HCT116 (cell line): Measurements from ENCODE around the gene FGF1. TPM values are rescaled to one million over a fixed set of nuclear protein-coding genes. Genes with fewer than 3 reads are reported as not detected.

ENCODE experiments used
- ATAC-seq: fragments of 200-7000 bp; cut with Tn5 transposase; 2 replicates; pipeline ENCODE4 v1.9.1; 2020; ENCODE audit warnings: mild to moderate bottlenecking, moderate library complexity
- BruUV-seq: library from RNA; stranded (reverse); fragments of 400-500 nt; replicated peaks from 2 replicates; lab custom pipeline; 2021; lab: Mats Ljungman, UMichigan
- CTCF ChIA-PET: fragments of 300-600 bp; sonication (Branson Sonifier 250); formaldehyde crosslinking; loops from one replicate; lab custom pipeline; 2021; ENCODE audit warnings: antibody characterized with exemption; lab: Charles Lee
- POLR2A ChIA-PET: fragments of 300-600, 350-600 bp; sonication (Branson Sonifier 250); formaldehyde crosslinking; loops from one replicate; lab custom pipeline; 2021; ENCODE audit warnings: antibody characterized with exemption; lab: Charles Lee
- RAD21 ChIA-PET, 2 experiments: fragments of 300-600 bp; sonication (Branson Sonifier 250); formaldehyde crosslinking; loops; one replicate each; lab custom pipeline; 2023; ENCODE audit warnings: low total read pairs in 2 of 2; ENCODE audit not compliant: uncharacterized antibody in 2 of 2, unreplicated experiment in 2 of 2, low non-redundant PET in 1 of 2; lab: Charles Lee
- DNase-seq: peaks from one replicate; pipeline ENCODE4 v3.0.0-alpha.2; 2010; ENCODE audit warnings: low read depth, low spot score
- H2AFZ ChIP-seq: fragments of 200-600 bp; shearing (Covaris generic), sonication (generic); 2 replicates; pipeline ENCODE4 v1.6.1; 2017; ENCODE audit warnings: low read depth, mixed run types, mixed read lengths, antibody characterized with exemption, low read length; ENCODE audit not compliant: poor library complexity, severe bottlenecking
- H3K27ac ChIP-seq: 2 replicates; pipeline ENCODE4 v1.5.1; 2012; ENCODE audit warnings: low read depth, low read length
- H3K27me3 ChIP-seq: fragments of 200-600 bp; sonication (generic); 2 replicates; pipeline ENCODE4 v1.6.1; 2016; ENCODE audit warnings: mixed run types, low read length, mixed read lengths; ENCODE audit not compliant: insufficient read depth
- H3K36me3 ChIP-seq, 2 experiments: fragments of 200-500 bp in 1 of 2; fragments of 200-600 bp in 1 of 2; sonication (Bioruptor generic) in 1 of 2; sonication (generic) in 1 of 2; 2 replicates each; pipeline versions ENCODE4 v1.5.1 to v1.6.1; 2014 to 2016; ENCODE audit warnings: low read length in 2 of 2, inconsistent platforms in 1 of 2, mixed read lengths in 1 of 2, mixed run types in 1 of 2; ENCODE audit not compliant: insufficient read depth in 2 of 2, control insufficient read depth in 1 of 2
- H3K4me1 ChIP-seq, 2 experiments: fragments of 200-600 bp in 1 of 2; sonication (generic) in 1 of 2; 2 replicates each; pipeline versions ENCODE4 v1.5.1 to v1.6.1; 2012 to 2017; ENCODE audit warnings: low read length in 2 of 2, inconsistent platforms in 1 of 2, mild to moderate bottlenecking in 1 of 2, mixed read lengths in 1 of 2, mixed run types in 1 of 2, moderate library complexity in 1 of 2; ENCODE audit not compliant: insufficient read depth in 2 of 2, control insufficient read depth in 1 of 2
- H3K4me2 ChIP-seq: fragments of 200-600 bp; sonication (generic); 2 replicates; pipeline ENCODE4 v1.6.1; 2017; ENCODE audit warnings: mixed run types, low read length, mixed read lengths
- H3K4me3 ChIP-seq, 2 experiments: fragments of 200-600 bp in 1 of 2; sonication (generic) in 1 of 2; replicated peaks in 1 of 2; 2 replicates each; pipeline ENCODE4 v1.5.1; 2011 to 2016; ENCODE audit warnings: low read length in 2 of 2, control low read depth in 1 of 2, low read depth in 1 of 2, mild to moderate bottlenecking in 1 of 2, mixed read lengths in 1 of 2, mixed run types in 1 of 2
- H3K79me2 ChIP-seq: fragments of 200-600 bp; sonication (generic); 2 replicates; pipeline ENCODE4 v1.6.1; 2017; ENCODE audit warnings: mild to moderate bottlenecking, mixed run types, low read length, moderate library complexity, mixed read lengths; ENCODE audit not compliant: insufficient read depth
- H3K9ac ChIP-seq: fragments of 200-600 bp; sonication (generic); 2 replicates; pipeline ENCODE4 v1.6.1; 2016; ENCODE audit warnings: low read length, mixed read lengths
- H3K9me2 ChIP-seq: fragments of 200-600 bp; sonication (generic), shearing (Covaris generic); 2 replicates; pipeline ENCODE4 v1.6.1; 2017; ENCODE audit warnings: mixed run types, mild to moderate bottlenecking, moderate library complexity; ENCODE audit not compliant: insufficient read depth
- H3K9me3 ChIP-seq, 2 experiments: fragments of 200-500 bp in 1 of 2; fragments of 200-600 bp in 1 of 2; sonication (Bioruptor generic) in 1 of 2; sonication (generic) in 1 of 2; 2 replicates each; pipeline ENCODE4 v1.6.1; 2014 to 2017; ENCODE audit warnings: low read length in 2 of 2, mixed read lengths in 2 of 2, inconsistent platforms in 1 of 2, low read depth in 1 of 2, mild to moderate bottlenecking in 1 of 2, mixed run types in 1 of 2, moderate library complexity in 1 of 2; ENCODE audit not compliant: control insufficient read depth in 1 of 2, insufficient read depth in 1 of 2
- H4K20me1 ChIP-seq: fragments of 200-600 bp; sonication (generic), shearing (Covaris generic); 2 replicates; pipeline ENCODE4 v1.6.1; 2017; ENCODE audit warnings: mixed run types, mild to moderate bottlenecking, moderate library complexity; ENCODE audit not compliant: insufficient read depth
- CBX3 ChIP-seq: IDR thresholded peaks from 2 replicates; pipeline ENCODE4 v1.6.1; 2012; ENCODE audit warnings: low read depth
- CEBPB ChIP-seq: IDR thresholded peaks from 2 replicates; pipeline ENCODE4 v1.6.1; 2012; ENCODE audit warnings: low read depth
- EZH2 ChIP-seq: fragments of 200-600 bp; sonication (generic); IDR thresholded peaks from 2 replicates; pipeline ENCODE4 v1.6.1; 2017; ENCODE audit warnings: antibody characterized with exemption, mixed run types
- EZH2phosphoT487 ChIP-seq: fragments of 200-600 bp; IDR thresholded peaks from 2 replicates; pipeline ENCODE4 v1.6.1; 2018; ENCODE audit warnings: antibody characterized with exemption, borderline replicate concordance
- POLR2AphosphoS5 ChIP-seq: IDR thresholded peaks from 2 replicates; pipeline ENCODE4 v1.6.1; 2011; ENCODE audit warnings: mild to moderate bottlenecking, low read depth, low read length, moderate library complexity
- RAD21 ChIP-seq: IDR thresholded peaks from 2 replicates; pipeline ENCODE4 v1.6.1; 2012; ENCODE audit warnings: low read depth, mild to moderate bottlenecking
- SP1 ChIP-seq: IDR thresholded peaks from 2 replicates; pipeline ENCODE4 v1.6.1; 2012; ENCODE audit warnings: low read depth
- ZFX ChIP-seq: fragments of 450-650 bp; IDR thresholded peaks from 2 replicates; pipeline ENCODE4 v1.6.1; 2017
- ZNF274 ChIP-seq: fragments of 200-500 bp; sonication (Bioruptor generic); IDR thresholded peaks from 2 replicates; pipeline ENCODE4 v1.6.1; 2014; ENCODE audit warnings: mild to moderate bottlenecking, low read depth, low read length, inconsistent platforms
- intact Hi-C: fragments of 100-400 bp; cut with micrococcal nuclease; formaldehyde crosslinking; loops from 2 replicates; pipeline ENCODE4 v1.10.0; 2022
- total RNA-seq: library from RNA; stranded (reverse); gene quantifications from one replicate; pipeline ENCODE4 v1.2.1, GENCODE V29; 2021; ENCODE audit not compliant: unreplicated experiment
- TF ChIP-seq, protein P1 (sequence below): IDR thresholded peaks from 2 replicates; pipeline ENCODE4 v1.6.1; 2012; ENCODE audit warnings: low read depth
- TF ChIP-seq, protein P2 (sequence below): IDR thresholded peaks from 2 replicates; pipeline ENCODE4 v1.6.1; 2011; ENCODE audit warnings: mild to moderate bottlenecking, low read length, moderate library complexity; ENCODE audit not compliant: insufficient replicate concordance; ENCODE audit errors: extremely low read depth

The FGF1 gene
- total RNA-seq, 1 experiment from 2014 or later = not detected

DNA sequence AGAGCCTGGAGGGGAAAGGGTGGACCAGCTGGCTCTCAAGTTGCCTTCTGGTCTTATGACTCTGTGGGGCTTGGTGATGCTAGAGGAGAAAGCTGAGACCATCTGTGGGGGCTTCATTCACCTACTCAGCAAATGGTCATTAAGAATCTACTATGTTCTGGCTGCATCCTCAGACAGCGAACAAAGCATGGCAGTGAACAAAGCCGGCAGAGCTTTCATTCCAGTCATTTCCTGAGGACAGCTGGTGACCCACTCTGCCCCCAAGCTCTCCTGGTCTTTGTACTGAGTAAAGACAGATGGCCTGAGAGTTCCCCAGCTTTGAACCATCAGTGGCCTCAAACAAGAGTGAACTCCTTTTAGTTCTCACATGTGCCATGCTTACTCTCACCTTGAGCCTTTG lies 48.0 kb downstream of the FGF1 start (continued):
- TF ChIP-seq, protein P1, sequence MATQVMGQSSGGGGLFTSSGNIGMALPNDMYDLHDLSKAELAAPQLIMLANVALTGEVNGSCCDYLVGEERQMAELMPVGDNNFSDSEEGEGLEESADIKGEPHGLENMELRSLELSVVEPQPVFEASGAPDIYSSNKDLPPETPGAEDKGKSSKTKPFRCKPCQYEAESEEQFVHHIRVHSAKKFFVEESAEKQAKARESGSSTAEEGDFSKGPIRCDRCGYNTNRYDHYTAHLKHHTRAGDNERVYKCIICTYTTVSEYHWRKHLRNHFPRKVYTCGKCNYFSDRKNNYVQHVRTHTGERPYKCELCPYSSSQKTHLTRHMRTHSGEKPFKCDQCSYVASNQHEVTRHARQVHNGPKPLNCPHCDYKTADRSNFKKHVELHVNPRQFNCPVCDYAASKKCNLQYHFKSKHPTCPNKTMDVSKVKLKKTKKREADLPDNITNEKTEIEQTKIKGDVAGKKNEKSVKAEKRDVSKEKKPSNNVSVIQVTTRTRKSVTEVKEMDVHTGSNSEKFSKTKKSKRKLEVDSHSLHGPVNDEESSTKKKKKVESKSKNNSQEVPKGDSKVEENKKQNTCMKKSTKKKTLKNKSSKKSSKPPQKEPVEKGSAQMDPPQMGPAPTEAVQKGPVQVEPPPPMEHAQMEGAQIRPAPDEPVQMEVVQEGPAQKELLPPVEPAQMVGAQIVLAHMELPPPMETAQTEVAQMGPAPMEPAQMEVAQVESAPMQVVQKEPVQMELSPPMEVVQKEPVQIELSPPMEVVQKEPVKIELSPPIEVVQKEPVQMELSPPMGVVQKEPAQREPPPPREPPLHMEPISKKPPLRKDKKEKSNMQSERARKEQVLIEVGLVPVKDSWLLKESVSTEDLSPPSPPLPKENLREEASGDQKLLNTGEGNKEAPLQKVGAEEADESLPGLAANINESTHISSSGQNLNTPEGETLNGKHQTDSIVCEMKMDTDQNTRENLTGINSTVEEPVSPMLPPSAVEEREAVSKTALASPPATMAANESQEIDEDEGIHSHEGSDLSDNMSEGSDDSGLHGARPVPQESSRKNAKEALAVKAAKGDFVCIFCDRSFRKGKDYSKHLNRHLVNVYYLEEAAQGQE = no peak
- TF ChIP-seq RAD21 (no peak), ZFX (no peak), EZH2 (no peak)

DNA sequence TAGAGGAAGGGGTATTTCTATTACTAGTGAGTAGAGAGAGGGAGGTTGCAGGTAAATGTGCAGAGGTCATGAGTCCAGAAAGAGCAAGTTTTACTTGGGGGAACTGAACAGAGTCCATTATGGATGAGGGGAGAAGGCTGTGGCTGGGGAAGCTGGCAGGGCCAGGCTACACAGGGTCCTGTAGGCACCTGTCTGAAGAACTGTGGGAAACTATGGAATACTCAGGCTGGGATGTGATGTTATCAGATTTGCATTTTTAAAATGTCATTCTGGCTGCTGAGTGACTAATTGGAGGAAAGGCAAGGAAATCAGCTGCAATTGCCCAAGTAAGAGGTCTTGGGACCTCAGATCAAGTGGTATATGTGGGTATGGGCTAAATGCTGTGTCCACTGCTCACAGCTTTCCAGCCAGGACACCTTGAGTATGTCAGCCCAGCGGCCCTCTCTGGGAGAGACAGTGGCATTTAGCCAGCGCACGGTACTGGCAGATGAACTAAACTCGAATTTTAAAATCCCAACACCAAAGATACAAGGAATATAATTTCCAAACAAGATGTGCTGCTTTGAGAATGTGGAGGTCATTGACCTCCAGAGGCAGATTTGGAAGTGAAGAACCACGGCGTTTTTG lies 49.1 kb downstream of the FGF1 start:
- Histone ChIP-seq H2AFZ (no peak overlapping the region), H3K27me3 (no peaks in the 10 kb centered on the region), H3K36me3 (no peaks in the 10 kb centered on the region), H3K4me1 (0 out of 4 replicates have a peak, but pooled peaks cover 0 to 1% of the 10 kb centered on the region in 2 experiments), H3K9me3 (no peaks in the 10 kb centered on the region), H3K9me2 (no peaks in the 10 kb centered on the region), H3K4me3 (no peak overlapping the region), H3K27ac (no peak overlapping the region), H3K79me2 (no peaks in the 10 kb centered on the region), H3K4me2 (no peak overlapping the region), H4K20me1 (no peaks in the 10 kb centered on the region), H3K9ac (no peak overlapping the region)
- no peak for DNase-seq
- ATAC-seq = no peak
- intact Hi-C loops = no loop called here
- ChIA-PET POLR2A (no interaction called here), RAD21 (no interaction called here), CTCF (no interaction called here)
- BruUV-seq = no TSS peak
- TF ChIP-seq POLR2AphosphoS5 (no peak), CEBPB (no peak), SP1 (no peak), EZH2phosphoT487 (no peak), ZNF274 (no peak), CBX3 (no peak)
- TF ChIP-seq, protein P2, sequence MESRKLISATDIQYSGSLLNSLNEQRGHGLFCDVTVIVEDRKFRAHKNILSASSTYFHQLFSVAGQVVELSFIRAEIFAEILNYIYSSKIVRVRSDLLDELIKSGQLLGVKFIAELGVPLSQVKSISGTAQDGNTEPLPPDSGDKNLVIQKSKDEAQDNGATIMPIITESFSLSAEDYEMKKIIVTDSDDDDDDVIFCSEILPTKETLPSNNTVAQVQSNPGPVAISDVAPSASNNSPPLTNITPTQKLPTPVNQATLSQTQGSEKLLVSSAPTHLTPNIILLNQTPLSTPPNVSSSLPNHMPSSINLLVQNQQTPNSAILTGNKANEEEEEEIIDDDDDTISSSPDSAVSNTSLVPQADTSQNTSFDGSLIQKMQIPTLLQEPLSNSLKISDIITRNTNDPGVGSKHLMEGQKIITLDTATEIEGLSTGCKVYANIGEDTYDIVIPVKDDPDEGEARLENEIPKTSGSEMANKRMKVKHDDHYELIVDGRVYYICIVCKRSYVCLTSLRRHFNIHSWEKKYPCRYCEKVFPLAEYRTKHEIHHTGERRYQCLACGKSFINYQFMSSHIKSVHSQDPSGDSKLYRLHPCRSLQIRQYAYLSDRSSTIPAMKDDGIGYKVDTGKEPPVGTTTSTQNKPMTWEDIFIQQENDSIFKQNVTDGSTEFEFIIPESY = no peak
